Loucy (cell line): Measurements from ENCODE around the gene NEUROD2.
A peak's percentile ranks its signal among the peaks of the same experiment; 100 is the strongest.

Source experiments
- H2AFZ ChIP-seq: fragments of 200-600 bp; sonication (generic); 2 replicates; pipeline ENCODE4 v1.6.0; 2016; ENCODE audit warnings: antibody characterized with exemption, mild to moderate bottlenecking, low read length, moderate library complexity
- H3F3A ChIP-seq: fragments of 200-600 bp; 2 replicates; pipeline ENCODE4 v1.6.0; 2016; ENCODE audit warnings: antibody characterized with exemption, low read depth, mild to moderate bottlenecking
- H3K27me3 ChIP-seq: fragments of 200-600 bp; sonication (generic); 2 replicates; pipeline ENCODE4 v1.6.1; 2014; ENCODE audit warnings: low read length, mild to moderate bottlenecking; ENCODE audit not compliant: insufficient read depth, poor library complexity, severe bottlenecking
- H3K36me3 ChIP-seq: fragments of 200-600 bp; sonication (generic); 2 replicates; pipeline ENCODE4 v1.6.1; 2016; ENCODE audit warnings: low read length; ENCODE audit not compliant: insufficient read depth
- H3K4me1 ChIP-seq: fragments of 200-600 bp; sonication (generic); 2 replicates; pipeline ENCODE4 v1.5.1; 2014; ENCODE audit warnings: low read length, mild to moderate bottlenecking; ENCODE audit not compliant: insufficient read depth, poor library complexity, severe bottlenecking
- H3K4me2 ChIP-seq: fragments of 200-600 bp; sonication (generic); 2 replicates; pipeline ENCODE4 v1.6.0; 2014; ENCODE audit warnings: antibody characterized with exemption, low read length, low read depth, mild to moderate bottlenecking; ENCODE audit not compliant: poor library complexity, severe bottlenecking
- H3K4me3 ChIP-seq: fragments of 200-600 bp; sonication (generic); 2 replicates; pipeline ENCODE4 v1.5.1; 2014; ENCODE audit warnings: low read length, mild to moderate bottlenecking, mixed read lengths; ENCODE audit not compliant: poor library complexity, severe bottlenecking
- H3K79me2 ChIP-seq: fragments of 200-600 bp; sonication (generic); 2 replicates; pipeline ENCODE4 v1.6.1; 2014; ENCODE audit warnings: low read length; ENCODE audit not compliant: insufficient read depth
- H3K9ac ChIP-seq: fragments of 200-600 bp; sonication (generic); 2 replicates; pipeline ENCODE4 v1.6.0; 2014; ENCODE audit warnings: mild to moderate bottlenecking, low read depth, low read length, moderate library complexity; ENCODE audit not compliant: poor library complexity, severe bottlenecking
- H3K9me2 ChIP-seq: fragments of 200-600 bp; sonication (generic); replicated peaks from 2 replicates; pipeline ENCODE4 v1.6.1; 2016; ENCODE audit warnings: low read depth, low read length, mixed read lengths
- H3K9me3 ChIP-seq: fragments of 200-600 bp; sonication (generic); 2 replicates; pipeline ENCODE4 v1.6.1; 2014; ENCODE audit warnings: mild to moderate bottlenecking, antibody characterized with exemption, low read length, low read depth; ENCODE audit not compliant: insufficient read depth
- H4K20me1 ChIP-seq: fragments of 200-600 bp; sonication (generic); 2 replicates; pipeline ENCODE4 v1.6.0; 2014; ENCODE audit warnings: antibody characterized with exemption, low read length, mild to moderate bottlenecking; ENCODE audit not compliant: insufficient read depth, poor library complexity, severe bottlenecking
- EZH2phosphoT487 ChIP-seq: fragments of 200-600 bp; IDR thresholded peaks from 2 replicates; pipeline ENCODE4 v1.6.1; 2018; ENCODE audit warnings: antibody characterized with exemption, mild to moderate bottlenecking, moderate library complexity, borderline replicate concordance
- TF ChIP-seq, protein P1 (sequence below): fragments of 200-600 bp; sonication (generic); conservative IDR thresholded peaks from 2 replicates; pipeline ENCODE4 v1.5.1; 2014; ENCODE audit warnings: mild to moderate bottlenecking, antibody characterized with exemption, low read length

NEUROD2 gene

GRCh38 chr17:39622380-39623006, 14.8 kb upstream of the NEUROD2 start:
- H4K20me1 ChIP-seq: no peaks in the 10 kb centered on the region
- no peaks in the 10 kb centered on the region for H3K79me2 ChIP-seq
- H3K36me3 ChIP-seq: no peaks in the 10 kb centered on the region
- peak overlapping the region; percentile 86 for H2AFZ ChIP-seq
- H3K27me3 ChIP-seq: no peaks in the 10 kb centered on the region
- H3F3A ChIP-seq: no peaks in the 10 kb centered on the region
- peak overlapping the region; percentile 46 for H3K4me3 ChIP-seq
- H3K4me1 ChIP-seq: peaks cover 20% of the 10 kb centered on the region
- peak overlapping the region; percentile 70 for H3K4me2 ChIP-seq
- no peak for TF ChIP-seq EZH2phosphoT487
- TF ChIP-seq, protein P1, sequence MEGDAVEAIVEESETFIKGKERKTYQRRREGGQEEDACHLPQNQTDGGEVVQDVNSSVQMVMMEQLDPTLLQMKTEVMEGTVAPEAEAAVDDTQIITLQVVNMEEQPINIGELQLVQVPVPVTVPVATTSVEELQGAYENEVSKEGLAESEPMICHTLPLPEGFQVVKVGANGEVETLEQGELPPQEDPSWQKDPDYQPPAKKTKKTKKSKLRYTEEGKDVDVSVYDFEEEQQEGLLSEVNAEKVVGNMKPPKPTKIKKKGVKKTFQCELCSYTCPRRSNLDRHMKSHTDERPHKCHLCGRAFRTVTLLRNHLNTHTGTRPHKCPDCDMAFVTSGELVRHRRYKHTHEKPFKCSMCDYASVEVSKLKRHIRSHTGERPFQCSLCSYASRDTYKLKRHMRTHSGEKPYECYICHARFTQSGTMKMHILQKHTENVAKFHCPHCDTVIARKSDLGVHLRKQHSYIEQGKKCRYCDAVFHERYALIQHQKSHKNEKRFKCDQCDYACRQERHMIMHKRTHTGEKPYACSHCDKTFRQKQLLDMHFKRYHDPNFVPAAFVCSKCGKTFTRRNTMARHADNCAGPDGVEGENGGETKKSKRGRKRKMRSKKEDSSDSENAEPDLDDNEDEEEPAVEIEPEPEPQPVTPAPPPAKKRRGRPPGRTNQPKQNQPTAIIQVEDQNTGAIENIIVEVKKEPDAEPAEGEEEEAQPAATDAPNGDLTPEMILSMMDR: no peak
- peak overlapping the region; percentile 36 for H3K9ac ChIP-seq
- no peaks in the 10 kb centered on the region for H3K9me2 ChIP-seq
- H3K9me3 ChIP-seq: no peaks in the 10 kb centered on the region

DNA sequence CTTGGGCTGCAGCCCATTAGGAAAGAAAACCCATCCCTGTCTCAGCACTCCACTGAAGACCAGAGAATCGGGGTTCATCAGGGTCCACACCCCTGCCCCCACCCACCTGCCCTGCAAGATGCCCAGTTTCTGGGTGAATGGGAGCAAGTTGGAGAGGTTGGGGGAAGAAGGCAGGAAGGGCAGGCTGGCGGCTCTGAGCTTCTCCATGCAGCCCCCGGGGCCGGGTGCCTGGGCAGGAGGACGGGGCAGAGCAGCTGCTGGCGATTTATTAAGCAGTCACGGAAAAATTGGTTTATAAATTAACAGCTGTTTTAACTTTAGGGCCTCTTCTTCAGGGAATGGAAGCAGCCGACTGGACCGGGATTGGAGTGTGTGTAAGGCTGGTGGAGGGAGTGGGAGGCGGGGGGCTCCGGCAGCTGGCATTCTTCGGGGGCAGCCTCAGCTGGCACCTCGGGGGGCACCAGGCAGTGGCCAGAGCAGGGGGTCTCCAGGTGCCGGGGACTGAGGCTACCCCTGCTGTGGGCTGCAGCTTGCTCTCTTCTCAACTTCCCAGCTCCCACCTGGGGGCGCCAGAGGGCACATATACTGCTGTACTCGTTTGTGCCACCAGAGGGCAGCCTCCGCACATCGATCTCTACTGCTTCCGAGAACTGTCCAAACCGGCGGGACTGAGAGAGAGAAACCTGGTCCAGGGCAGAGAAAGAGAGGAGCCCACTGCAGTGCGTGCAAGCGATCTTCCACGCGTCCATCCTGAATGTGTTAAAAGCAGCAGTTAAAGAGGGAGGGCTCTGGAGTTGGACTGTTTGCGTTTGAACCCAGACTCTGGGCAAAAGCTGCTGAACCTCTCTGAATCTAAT, 14.0 kb upstream of the NEUROD2 start:
- H3K79me2 ChIP-seq: no peaks in the 10 kb centered on the region
- peak overlapping the region; percentile 46 for H3K4me3 ChIP-seq
- no peaks in the 10 kb centered on the region for H3F3A ChIP-seq
- no peaks in the 10 kb centered on the region for H3K27me3 ChIP-seq
- H3K36me3 ChIP-seq: no peaks in the 10 kb centered on the region
- H3K9ac ChIP-seq: peak overlapping the region; percentile 36
- H3K9me3 ChIP-seq: no peaks in the 10 kb centered on the region
- H3K4me1 ChIP-seq: peaks cover 25% of the 10 kb centered on the region
- TF ChIP-seq EZH2phosphoT487: no peak
- TF ChIP-seq, protein P1: peak; percentile 100
- no peaks in the 10 kb centered on the region for H3K9me2 ChIP-seq
- peak overlapping the region; percentile 86 for H2AFZ ChIP-seq
- no peaks in the 10 kb centered on the region for H4K20me1 ChIP-seq
- peak overlapping the region; percentile 70 for H3K4me2 ChIP-seq

DNA sequence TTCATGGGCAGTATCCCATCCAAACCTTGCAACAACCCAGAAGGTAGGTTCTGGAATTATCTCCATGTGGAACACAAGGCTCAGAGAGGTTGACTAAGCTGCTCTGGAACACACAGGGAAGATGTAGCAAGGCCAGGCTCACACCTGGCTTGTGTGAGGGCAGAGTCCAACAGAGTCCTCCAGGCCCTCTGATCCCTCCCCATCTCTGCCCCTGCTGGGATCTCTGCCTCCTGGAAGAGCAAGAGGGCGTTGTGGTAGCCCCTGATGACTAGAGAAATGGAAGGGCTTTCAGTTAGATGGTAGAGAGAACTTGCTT, 12.0 kb upstream of the NEUROD2 start:
- Histone ChIP-seq H3K9me3 (no peaks in the 10 kb centered on the region), H3F3A (no peaks in the 10 kb centered on the region), H3K79me2 (no peaks in the 10 kb centered on the region), H2AFZ (no peak overlapping the region), H3K4me2 (no peak overlapping the region), H3K9ac (no peak overlapping the region), H3K9me2 (no peaks in the 10 kb centered on the region), H3K4me3 (no peak overlapping the region), H4K20me1 (no peaks in the 10 kb centered on the region), H3K4me1 (peaks cover 25% of the 10 kb centered on the region), H3K36me3 (no peaks in the 10 kb centered on the region), H3K27me3 (no peaks in the 10 kb centered on the region)
- TF ChIP-seq, protein P1: no peak
- no peak for TF ChIP-seq EZH2phosphoT487
